WTC11 (cell line): ENCODE measurements around the gene NPTX1.

ENCODE experiments used
- CREB1 ChIP-seq: sonication (generic); formaldehyde crosslinking; IDR thresholded peaks from 2 replicates; pipeline ENCODE4 v1.8.0; 2023; ENCODE audit warnings: mild to moderate bottlenecking, missing genetic modification reagents
- CTCF ChIP-seq: fragments of 200-600 bp; IDR thresholded peaks from 2 replicates; pipeline ENCODE4 v1.8.0; 2022; ENCODE audit warnings: antibody characterized with exemption
- NR2C2 ChIP-seq: sonication (generic); formaldehyde crosslinking; IDR thresholded peaks from 2 replicates; pipeline ENCODE4 v1.8.0; 2022; ENCODE audit warnings: mild to moderate bottlenecking, missing genetic modification reagents
- NR3C1 ChIP-seq: sonication (generic); formaldehyde crosslinking; conservative IDR thresholded peaks from 2 replicates; pipeline ENCODE4 v1.8.1; 2023; ENCODE audit warnings: low read depth, mild to moderate bottlenecking, missing genetic modification reagents
- TCF7 ChIP-seq: sonication (generic); formaldehyde crosslinking; IDR thresholded peaks from 2 replicates; pipeline ENCODE4 v1.8.0; 2022; ENCODE audit warnings: mild to moderate bottlenecking, low read depth, missing genetic modification reagents, moderate library complexity
- ZNF416 ChIP-seq: fragments of 250-450 bp; sonication (Bioruptor Pico); IDR thresholded peaks from 2 replicates; pipeline ENCODE4 v1.9.0; 2021; ENCODE audit warnings: mild to moderate bottlenecking, inconsistent platforms
- TF ChIP-seq, protein P1 (sequence below): sonication (generic); formaldehyde crosslinking; IDR thresholded peaks from 2 replicates; pipeline ENCODE4 v1.8.0; 2022; ENCODE audit warnings: mild to moderate bottlenecking, missing genetic modification reagents

- no peak for TF ChIP-seq NR2C2
- no peak for TF ChIP-seq ZNF416 (CRISPR knock-in tag)
- no peak for TF ChIP-seq CTCF
- no peak for TF ChIP-seq NR3C1 (CRISPR knock-in tag)
- no peak for TF ChIP-seq CREB1 (CRISPR knock-in tag)
- TF ChIP-seq, protein P1, sequence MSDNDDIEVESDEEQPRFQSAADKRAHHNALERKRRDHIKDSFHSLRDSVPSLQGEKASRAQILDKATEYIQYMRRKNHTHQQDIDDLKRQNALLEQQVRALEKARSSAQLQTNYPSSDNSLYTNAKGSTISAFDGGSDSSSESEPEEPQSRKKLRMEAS (CRISPR knock-in tag), result no peak
- no peak for TF ChIP-seq TCF7 (CRISPR knock-in tag)
These were observed 46.8 kb downstream of the NPTX1 start for GRCh38 chr17:80429356-80430275.
